ENCODE results near the gene KRT81.
"Not testable (repeated sequence)": the region's sequence is repeated elsewhere in the genome, so short reads cannot be mapped to it uniquely, and the experiment has no call there.

KRT81 gene

GRCh38 chr12:52245259-52245961, 45.9 kb downstream of the KRT81 start:
- peak overlapping the region; percentile 87; the same call in 1 of the 2 replicates for H3K27ac ChIP-seq (ENCODE audit: low read depth, low read length)
- H3K27me3 ChIP-seq (ENCODE audit: insufficient read depth, low read length) = no peaks in the 10 kb centered on the region
- peaks cover 59% of the 10 kb centered on the region for H3K4me1 ChIP-seq (ENCODE audit: control insufficient read depth, insufficient read depth, low read length, unreplicated experiment)
- H2AFZ ChIP-seq (ENCODE audit: low read length, unreplicated experiment) = no peak overlapping the region
- H3K4me3 ChIP-seq (ENCODE audit: low read depth, low read length) = 0 out of 2 replicates have a peak overlapping the region, but pooled peaks have one; percentile 18
- H3K79me2 ChIP-seq (ENCODE audit: control insufficient read depth, insufficient read depth, low read length, unreplicated experiment) = peaks cover 11% of the 10 kb centered on the region
- H3K36me3 ChIP-seq (ENCODE audit: insufficient read depth, low read length) = no peaks in the 10 kb centered on the region

GRCh38 chr12:52244615-52244994, 46.7 kb downstream of the KRT81 start:
- H2AFZ ChIP-seq (ENCODE audit: low read length, unreplicated experiment) = no peak overlapping the region
- no peaks in the 10 kb centered on the region for H3K36me3 ChIP-seq (ENCODE audit: insufficient read depth, low read length)
- H3K4me1 ChIP-seq (ENCODE audit: control insufficient read depth, insufficient read depth, low read length, unreplicated experiment) = peaks cover 60% of the 10 kb centered on the region
- peak overlapping the region; percentile 87 for H3K27ac ChIP-seq (ENCODE audit: low read depth, low read length)
- peak overlapping the region; percentile 18 for H3K4me3 ChIP-seq (ENCODE audit: low read depth, low read length)
- H3K79me2 ChIP-seq (ENCODE audit: control insufficient read depth, insufficient read depth, low read length, unreplicated experiment) = peaks cover 11% of the 10 kb centered on the region
- no peaks in the 10 kb centered on the region for H3K27me3 ChIP-seq (ENCODE audit: insufficient read depth, low read length)

- Histone ChIP-seq H3K79me2 (ENCODE audit: control insufficient read depth, insufficient read depth, low read length, unreplicated experiment) (peaks cover 11% of the 10 kb centered on the region), H3K4me1 (ENCODE audit: control insufficient read depth, insufficient read depth, low read length, unreplicated experiment) (peaks cover 66% of the 10 kb centered on the region), H3K27me3 (ENCODE audit: insufficient read depth, low read length) (no peaks in the 10 kb centered on the region), H2AFZ (ENCODE audit: low read length, unreplicated experiment) (peak overlapping the region; percentile 8), H3K27ac (ENCODE audit: low read depth, low read length) (peak overlapping the region; percentile 87), H3K4me3 (ENCODE audit: low read depth, low read length) (peak overlapping the region; percentile 18), H3K36me3 (ENCODE audit: insufficient read depth, low read length) (no peaks in the 10 kb centered on the region)
Measured at GRCh38 chr12:52243856-52244614, 47.3 kb downstream of the KRT81 start.

- Histone ChIP-seq H3K36me3 (ENCODE audit: insufficient read depth, low read length) (no peaks in the 10 kb centered on the region), H2AFZ (ENCODE audit: low read length, unreplicated experiment) (no peak overlapping the region), H3K27ac (ENCODE audit: low read depth, low read length) (peak overlapping the region; percentile 87), H3K4me3 (ENCODE audit: low read depth, low read length) (no peak overlapping the region), H3K79me2 (ENCODE audit: control insufficient read depth, insufficient read depth, low read length, unreplicated experiment) (peaks cover 11% of the 10 kb centered on the region), H3K27me3 (ENCODE audit: insufficient read depth, low read length) (no peaks in the 10 kb centered on the region), H3K4me1 (ENCODE audit: control insufficient read depth, insufficient read depth, low read length, unreplicated experiment) (peaks cover 73% of the 10 kb centered on the region)
Measured at GRCh38 chr12:52243259-52243855, 48.0 kb downstream of the KRT81 start.

GRCh38 chr12:52242442-52243258, 48.7 kb downstream of the KRT81 start:
- Histone ChIP-seq H3K27me3 (ENCODE audit: insufficient read depth, low read length) (no peaks in the 10 kb centered on the region), H3K4me1 (ENCODE audit: control insufficient read depth, insufficient read depth, low read length, unreplicated experiment) (peaks cover 76% of the 10 kb centered on the region)

GRCh38 chr12:52241205-52241842, 50.0 kb downstream of the KRT81 start:
- H3K36me3 ChIP-seq (ENCODE audit: insufficient read depth, low read length) = no peaks in the 10 kb centered on the region
- H3K27ac ChIP-seq (ENCODE audit: low read depth, low read length) = no peak overlapping the region
- H2AFZ ChIP-seq (ENCODE audit: low read length, unreplicated experiment) = no peak overlapping the region
- H3K27me3 ChIP-seq (ENCODE audit: insufficient read depth, low read length) = no peaks in the 10 kb centered on the region
- no peak overlapping the region for H3K4me3 ChIP-seq (ENCODE audit: low read depth, low read length)
- H3K79me2 ChIP-seq (ENCODE audit: control insufficient read depth, insufficient read depth, low read length, unreplicated experiment) = peaks cover 11% of the 10 kb centered on the region
- peaks cover 74% of the 10 kb centered on the region for H3K4me1 ChIP-seq (ENCODE audit: control insufficient read depth, insufficient read depth, low read length, unreplicated experiment)

More at GRCh38 chr12:52242442-52243258, 48.7 kb downstream of the KRT81 start:
- H3K36me3 ChIP-seq (ENCODE audit: insufficient read depth, low read length) = no peaks in the 10 kb centered on the region
- peak overlapping the region; percentile 87; the same call in 1 of the 2 replicates for H3K27ac ChIP-seq (ENCODE audit: low read depth, low read length)
- no peak overlapping the region for H3K4me3 ChIP-seq (ENCODE audit: low read depth, low read length)
- H2AFZ ChIP-seq (ENCODE audit: low read length, unreplicated experiment) = no peak overlapping the region
- peaks cover 11% of the 10 kb centered on the region for H3K79me2 ChIP-seq (ENCODE audit: control insufficient read depth, insufficient read depth, low read length, unreplicated experiment)

GRCh38 chr12:52240247-52240646, 51.1 kb downstream of the KRT81 start:
- H3K27ac ChIP-seq (ENCODE audit: low read depth, low read length); H3K79me2 ChIP-seq (ENCODE audit: control insufficient read depth, insufficient read depth, low read length, unreplicated experiment); H3K36me3 ChIP-seq (ENCODE audit: insufficient read depth, low read length); H3K27me3 ChIP-seq (ENCODE audit: insufficient read depth, low read length); H2AFZ ChIP-seq (ENCODE audit: low read length, unreplicated experiment); H3K4me3 ChIP-seq (ENCODE audit: low read depth, low read length): not testable (repeated sequence)
- peaks cover 73% of the 10 kb centered on the region for H3K4me1 ChIP-seq (ENCODE audit: control insufficient read depth, insufficient read depth, low read length, unreplicated experiment)

- H3K4me3 ChIP-seq (ENCODE audit: low read depth, low read length) = no peak overlapping the region
- H3K36me3 ChIP-seq (ENCODE audit: insufficient read depth, low read length) = no peaks in the 10 kb centered on the region
- no peaks in the 10 kb centered on the region for H3K79me2 ChIP-seq (ENCODE audit: control insufficient read depth, insufficient read depth, low read length, unreplicated experiment)
- H3K27me3 ChIP-seq (ENCODE audit: insufficient read depth, low read length) = no peaks in the 10 kb centered on the region
- H3K27ac ChIP-seq (ENCODE audit: low read depth, low read length) = no peak overlapping the region; the same call in 1 of the 2 replicates
- H3K4me1 ChIP-seq (ENCODE audit: control insufficient read depth, insufficient read depth, low read length, unreplicated experiment) = peaks cover 73% of the 10 kb centered on the region
- no peak overlapping the region for H2AFZ ChIP-seq (ENCODE audit: low read length, unreplicated experiment)
Measured at GRCh38 chr12:52239767-52240166, 51.6 kb downstream of the KRT81 start.

GRCh38 chr12:52238916-52239646, 52.3 kb downstream of the KRT81 start:
- no peak overlapping the region for H3K27ac ChIP-seq (ENCODE audit: low read depth, low read length)
- no peaks in the 10 kb centered on the region for H3K79me2 ChIP-seq (ENCODE audit: control insufficient read depth, insufficient read depth, low read length, unreplicated experiment)
- no peaks in the 10 kb centered on the region for H3K27me3 ChIP-seq (ENCODE audit: insufficient read depth, low read length)
- no peaks in the 10 kb centered on the region for H3K36me3 ChIP-seq (ENCODE audit: insufficient read depth, low read length)
- H3K4me1 ChIP-seq (ENCODE audit: control insufficient read depth, insufficient read depth, low read length, unreplicated experiment) = peaks cover 72% of the 10 kb centered on the region
- no peak overlapping the region for H3K4me3 ChIP-seq (ENCODE audit: low read depth, low read length)
- no peak overlapping the region for H2AFZ ChIP-seq (ENCODE audit: low read length, unreplicated experiment)

Measured in ACC112 (cell line).